ENCODE results near the gene DTX3. TPM values are rescaled to one million over a fixed set of nuclear protein-coding genes. Genes with fewer than 3 reads are reported as not detected.

Gene DTX3
- total RNA-seq, 1 donor from 2014 or later = 88.3 TPM

DNA sequence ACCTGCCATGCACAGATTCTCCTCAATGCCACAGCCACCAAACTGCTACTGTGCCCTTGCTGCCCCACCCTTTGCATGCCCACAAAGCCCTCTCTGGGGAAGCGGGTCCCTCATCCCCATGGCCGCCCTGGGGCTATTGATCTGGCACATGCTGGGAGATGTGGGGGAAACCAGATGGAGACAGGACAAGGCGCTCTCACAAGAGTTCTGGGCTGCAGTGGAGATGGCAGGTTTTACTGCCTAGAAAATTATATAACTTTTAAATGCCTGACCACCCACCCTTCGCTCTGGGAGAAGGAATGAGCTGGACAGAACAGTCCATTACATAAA lies 24.2 kb upstream of the DTX3 start:
- H3K36me3 Mint-ChIP-seq = no peaks in the 10 kb centered on the region
- no peaks in the 10 kb centered on the region for H3K4me1 Mint-ChIP-seq
- no peaks in the 10 kb centered on the region for H3K9me3 Mint-ChIP-seq
- TF ChIP-seq, protein P1, sequence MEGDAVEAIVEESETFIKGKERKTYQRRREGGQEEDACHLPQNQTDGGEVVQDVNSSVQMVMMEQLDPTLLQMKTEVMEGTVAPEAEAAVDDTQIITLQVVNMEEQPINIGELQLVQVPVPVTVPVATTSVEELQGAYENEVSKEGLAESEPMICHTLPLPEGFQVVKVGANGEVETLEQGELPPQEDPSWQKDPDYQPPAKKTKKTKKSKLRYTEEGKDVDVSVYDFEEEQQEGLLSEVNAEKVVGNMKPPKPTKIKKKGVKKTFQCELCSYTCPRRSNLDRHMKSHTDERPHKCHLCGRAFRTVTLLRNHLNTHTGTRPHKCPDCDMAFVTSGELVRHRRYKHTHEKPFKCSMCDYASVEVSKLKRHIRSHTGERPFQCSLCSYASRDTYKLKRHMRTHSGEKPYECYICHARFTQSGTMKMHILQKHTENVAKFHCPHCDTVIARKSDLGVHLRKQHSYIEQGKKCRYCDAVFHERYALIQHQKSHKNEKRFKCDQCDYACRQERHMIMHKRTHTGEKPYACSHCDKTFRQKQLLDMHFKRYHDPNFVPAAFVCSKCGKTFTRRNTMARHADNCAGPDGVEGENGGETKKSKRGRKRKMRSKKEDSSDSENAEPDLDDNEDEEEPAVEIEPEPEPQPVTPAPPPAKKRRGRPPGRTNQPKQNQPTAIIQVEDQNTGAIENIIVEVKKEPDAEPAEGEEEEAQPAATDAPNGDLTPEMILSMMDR (IDR thresholded peaks at IDR 0.05; ENCODE audit: unreplicated experiment) = no peak
- H3K27ac Mint-ChIP-seq = no peak overlapping the region
- H3K4me3 Mint-ChIP-seq = no peak overlapping the region
- H3K27me3 Mint-ChIP-seq (ENCODE audit: low read depth) = peaks cover 64% of the 10 kb centered on the region
- no peak for DNase-seq (ENCODE audit: low spot score in 2 of 2, unreplicated experiment in 2 of 2)

DNA sequence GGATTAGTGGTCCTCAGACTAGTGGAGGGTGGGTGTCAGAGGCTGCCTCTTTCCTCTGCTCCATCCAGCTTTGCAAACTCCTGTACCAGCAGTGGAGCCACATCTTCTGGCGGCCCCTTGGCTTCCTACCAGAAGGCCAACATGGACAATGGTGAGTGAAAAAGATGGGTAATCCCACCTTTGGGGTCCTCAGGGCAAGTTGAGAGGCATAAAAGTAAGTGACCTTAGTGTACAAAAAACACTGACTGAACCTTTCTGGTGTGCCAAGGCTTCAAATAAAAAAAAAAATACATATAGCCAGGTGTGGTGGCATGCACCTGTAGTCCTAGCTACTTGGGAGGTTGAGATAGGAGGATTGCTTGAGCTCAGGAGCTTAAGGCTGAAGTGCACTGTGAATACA lies 22.8 kb upstream of the DTX3 start:
- Mint-ChIP-seq H3K4me3 (no peak overlapping the region), H3K36me3 (no peaks in the 10 kb centered on the region), H3K4me1 (no peaks in the 10 kb centered on the region), H3K27me3 (ENCODE audit: low read depth) (peaks cover 51% of the 10 kb centered on the region), H3K27ac (no peak overlapping the region), H3K9me3 (no peaks in the 10 kb centered on the region)
- no peak for DNase-seq (ENCODE audit: low spot score in 2 of 2, unreplicated experiment in 2 of 2)
- TF ChIP-seq, protein P1 (IDR thresholded peaks at IDR 0.05; ENCODE audit: unreplicated experiment) = no peak

DNA sequence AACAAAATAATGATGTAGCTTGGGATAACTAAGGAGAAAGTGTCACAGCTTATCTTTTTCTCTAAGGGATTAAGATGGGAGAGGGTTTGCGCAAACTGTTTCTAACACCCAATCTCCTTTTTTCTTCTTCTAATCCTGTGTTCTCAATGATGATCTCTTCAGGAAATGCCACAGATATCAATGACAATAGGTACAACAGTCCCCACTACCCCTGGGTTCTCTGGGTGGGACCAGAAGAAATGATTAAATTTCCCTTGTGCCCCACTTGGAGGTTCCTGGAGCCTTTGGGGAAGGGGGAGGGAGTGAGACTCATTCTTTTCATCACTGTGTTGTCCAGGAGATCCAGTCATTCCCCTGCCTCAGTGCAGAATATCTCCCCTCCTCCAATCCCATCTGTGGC lies 22.2 kb upstream of the DTX3 start:
- H3K36me3 Mint-ChIP-seq = no peaks in the 10 kb centered on the region
- no peak overlapping the region for H3K27ac Mint-ChIP-seq
- no peaks in the 10 kb centered on the region for H3K4me1 Mint-ChIP-seq
- peaks cover 46% of the 10 kb centered on the region for H3K27me3 Mint-ChIP-seq (ENCODE audit: low read depth)
- H3K4me3 Mint-ChIP-seq = no peak overlapping the region
- TF ChIP-seq, protein P1 (IDR thresholded peaks at IDR 0.05; ENCODE audit: unreplicated experiment) = no peak
- DNase-seq (ENCODE audit: low spot score in 2 of 2, unreplicated experiment in 2 of 2) = no peak
- H3K9me3 Mint-ChIP-seq = no peaks in the 10 kb centered on the region

DNA sequence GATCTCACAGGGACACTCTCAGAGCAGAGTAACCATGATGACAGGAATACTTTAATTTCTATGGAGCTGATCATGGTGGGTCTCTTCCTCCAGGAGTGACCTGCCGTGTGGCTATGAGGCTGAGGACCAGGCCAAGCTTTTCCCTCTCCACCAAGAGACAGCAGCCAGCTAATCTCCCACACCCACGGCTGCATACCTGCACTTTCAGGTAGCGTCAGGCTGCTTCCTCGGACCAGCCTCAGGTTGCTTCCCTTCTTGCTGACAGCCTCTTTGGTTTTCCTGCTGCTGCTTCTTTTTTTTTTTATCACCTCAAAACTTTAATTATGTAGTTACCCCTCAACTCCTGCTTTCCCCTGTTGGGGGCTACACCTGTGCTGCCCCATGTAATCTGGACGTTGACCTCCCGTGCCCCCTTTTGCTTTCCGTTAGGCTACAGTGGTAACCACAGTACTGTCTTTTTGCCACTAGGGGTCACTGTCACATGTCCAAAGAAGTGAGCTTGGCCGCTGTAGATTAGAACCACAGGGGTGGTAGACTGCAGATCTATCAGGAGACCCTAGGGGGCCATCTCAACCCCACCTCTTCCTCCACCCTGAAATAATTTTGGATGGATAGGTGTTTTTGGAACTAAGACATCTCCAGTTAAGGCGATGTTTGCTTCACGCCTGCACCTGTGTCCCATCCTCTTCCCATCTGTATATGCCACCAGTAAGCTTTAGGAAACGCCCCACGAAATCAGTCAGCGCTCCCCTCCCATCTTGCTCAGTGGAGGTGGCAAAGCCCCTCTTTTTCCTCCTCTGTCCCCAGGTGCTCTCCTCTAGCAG lies 21.4 kb upstream of the DTX3 start:
- Mint-ChIP-seq H3K27me3 (ENCODE audit: low read depth) (peaks cover 44% of the 10 kb centered on the region), H3K9me3 (no peaks in the 10 kb centered on the region), H3K27ac (no peak overlapping the region), H3K36me3 (no peaks in the 10 kb centered on the region), H3K4me1 (no peaks in the 10 kb centered on the region), H3K4me3 (no peak overlapping the region)
- peak; percentile 39 to 66 for DNase-seq (ENCODE audit: low spot score in 2 of 2, unreplicated experiment in 2 of 2)
- TF ChIP-seq, protein P1 (IDR thresholded peaks at IDR 0.05; ENCODE audit: unreplicated experiment) = peak; percentile 94

DNA sequence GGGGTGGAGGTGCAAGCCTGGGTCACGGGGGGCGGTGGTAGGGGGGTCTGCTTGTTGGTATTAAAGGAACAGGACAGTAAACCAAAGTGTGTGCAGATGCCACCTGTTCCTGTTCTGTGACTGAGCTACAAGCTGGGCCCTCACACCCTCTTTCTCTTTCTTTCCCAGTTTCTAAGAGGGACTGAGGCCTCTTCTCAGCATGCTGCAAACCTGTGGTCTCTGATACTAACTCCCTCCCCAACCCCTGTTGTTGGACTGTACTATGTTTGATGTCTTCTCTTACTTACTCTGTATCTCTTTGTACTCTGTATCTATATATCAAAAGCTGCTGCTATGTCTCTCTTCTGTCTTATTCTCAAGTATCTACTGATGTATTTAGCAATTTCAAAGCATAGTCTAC lies 20.6 kb upstream of the DTX3 start:
- H3K27me3 Mint-ChIP-seq (ENCODE audit: low read depth) = peaks cover 39% of the 10 kb centered on the region
- TF ChIP-seq, protein P1 (IDR thresholded peaks at IDR 0.05; ENCODE audit: unreplicated experiment) = no peak
- DNase-seq (ENCODE audit: low spot score in 2 of 2, unreplicated experiment in 2 of 2) = no peak
- no peaks in the 10 kb centered on the region for H3K9me3 Mint-ChIP-seq
- H3K27ac Mint-ChIP-seq = no peak overlapping the region
- no peaks in the 10 kb centered on the region for H3K4me1 Mint-ChIP-seq
- H3K36me3 Mint-ChIP-seq = no peaks in the 10 kb centered on the region
- no peak overlapping the region for H3K4me3 Mint-ChIP-seq

Data from mesothelial cell of epicardium (in vitro differentiated cells).